Ascending aorta (tissue), 2 donors: ENCODE data around the gene MTA3. TPM values are rescaled to one million over a fixed set of nuclear protein-coding genes. Genes with fewer than 3 reads are reported as not detected.

ENCODE experiments used
- DNase-seq, 2 donors: peaks; one replicate each; pipeline ENCODE4 v3.0.0-alpha.2; 2019; ENCODE audit warnings: low spot score in 2 of 2
- H3K27ac ChIP-seq, 2 donors: fragments of 200-600 bp; sonication (generic); one replicate each; pipeline ENCODE4 v1.5.1; 2016 to 2017; ENCODE audit warnings: mild to moderate bottlenecking in 1 of 2
- H3K27me3 ChIP-seq: fragments of 200-600 bp; sonication (generic); one replicate; pipeline ENCODE4 v1.5.1; 2017
- H3K36me3 ChIP-seq, 2 donors: fragments of 200-600 bp; sonication (generic); one replicate each; pipeline ENCODE4 v1.5.1; 2016
- H3K4me1 ChIP-seq, 2 donors: fragments of 200-600 bp; sonication (generic); one replicate each; pipeline ENCODE4 v1.5.1; 2016 to 2017; ENCODE audit warnings: mild to moderate bottlenecking in 1 of 2
- H3K4me3 ChIP-seq, 2 donors: fragments of 200-600 bp; sonication (generic); one replicate each; pipeline ENCODE4 v1.5.1; 2016 to 2017; ENCODE audit warnings: mild to moderate bottlenecking in 1 of 2
- H3K9me3 ChIP-seq, 2 donors: fragments of 200-600 bp; sonication (generic); one replicate each; pipeline ENCODE4 v1.5.1; 2016
- intact Hi-C: fragments of 100-400 bp; cut with DNase I; formaldehyde crosslinking; loops from one replicate; pipeline ENCODE4 v1.15.1; 2023
- total RNA-seq: library from RNA; depleted of rRNA; stranded (reverse); fragments of >200 nt; gene quantifications from one replicate; pipeline ENCODE4 v1.1.0, GENCODE V29; 2016
- TF ChIP-seq, protein P1 (sequence below), 3 experiments: fragments of 200-600 bp in 2 of 3; fragments of 450-650 bp in 1 of 3; sonication (generic) in 2 of 3; IDR thresholded peaks; one replicate each; pipeline ENCODE4 v1.5.1; 2016 to 2019; ENCODE audit warnings: antibody characterized with exemption in 3 of 3, mild to moderate bottlenecking in 1 of 3, moderate library complexity in 1 of 3

MTA3 gene
- total RNA-seq, 1 donor from 2014 or later, result 59.2 TPM

DNA sequence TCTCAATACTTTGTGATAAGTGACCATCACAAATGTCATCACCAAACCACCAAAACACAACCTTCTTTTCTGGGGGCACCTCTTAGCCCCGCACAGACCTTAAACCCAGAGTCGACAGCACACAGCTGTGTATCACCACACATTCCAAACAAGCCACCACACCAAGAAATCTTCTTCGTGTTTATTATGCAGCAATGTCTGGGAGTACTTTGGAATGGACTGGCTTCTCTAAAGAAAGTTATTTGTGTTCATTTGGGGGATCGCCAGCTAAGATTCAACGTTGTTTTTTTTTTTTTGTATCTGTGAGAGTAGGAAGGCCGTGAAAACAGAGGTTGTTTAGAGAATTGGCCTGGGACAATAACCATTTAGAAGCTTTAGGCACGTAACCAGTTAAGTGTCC, 1.1 kb upstream of the MTA3 start:
- TF ChIP-seq, protein P1, sequence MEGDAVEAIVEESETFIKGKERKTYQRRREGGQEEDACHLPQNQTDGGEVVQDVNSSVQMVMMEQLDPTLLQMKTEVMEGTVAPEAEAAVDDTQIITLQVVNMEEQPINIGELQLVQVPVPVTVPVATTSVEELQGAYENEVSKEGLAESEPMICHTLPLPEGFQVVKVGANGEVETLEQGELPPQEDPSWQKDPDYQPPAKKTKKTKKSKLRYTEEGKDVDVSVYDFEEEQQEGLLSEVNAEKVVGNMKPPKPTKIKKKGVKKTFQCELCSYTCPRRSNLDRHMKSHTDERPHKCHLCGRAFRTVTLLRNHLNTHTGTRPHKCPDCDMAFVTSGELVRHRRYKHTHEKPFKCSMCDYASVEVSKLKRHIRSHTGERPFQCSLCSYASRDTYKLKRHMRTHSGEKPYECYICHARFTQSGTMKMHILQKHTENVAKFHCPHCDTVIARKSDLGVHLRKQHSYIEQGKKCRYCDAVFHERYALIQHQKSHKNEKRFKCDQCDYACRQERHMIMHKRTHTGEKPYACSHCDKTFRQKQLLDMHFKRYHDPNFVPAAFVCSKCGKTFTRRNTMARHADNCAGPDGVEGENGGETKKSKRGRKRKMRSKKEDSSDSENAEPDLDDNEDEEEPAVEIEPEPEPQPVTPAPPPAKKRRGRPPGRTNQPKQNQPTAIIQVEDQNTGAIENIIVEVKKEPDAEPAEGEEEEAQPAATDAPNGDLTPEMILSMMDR (IDR thresholded peaks at IDR 0.05), result no peak
- no peaks in the 10 kb centered on the region for H3K27me3 ChIP-seq
- intact Hi-C loops, result loop anchor here (10.0 kb wide), 1 partner anchor 227 kb away; the partner anchor contains the start of gene HAAO
- peaks cover 0 to 2% of the 10 kb centered on the region in 2 donors for H3K36me3 ChIP-seq
- H3K27ac ChIP-seq, result peak overlapping the region; percentile 81 to 94
- no peak overlapping the region for H3K4me3 ChIP-seq
- H3K9me3 ChIP-seq, result no peaks in the 10 kb centered on the region
- no peak for DNase-seq
- H3K4me1 ChIP-seq, result peaks cover 0 to 5% of the 10 kb centered on the region in 2 donors

GRCh38 chr2:42567806-42568400, 529 bp upstream of the MTA3 start:
- Histone ChIP-seq H3K27me3 (no peaks in the 10 kb centered on the region), H3K36me3 (peaks cover 0 to 2% of the 10 kb centered on the region in 2 donors), H3K9me3 (no peaks in the 10 kb centered on the region), H3K4me1 (peaks cover 0 to 5% of the 10 kb centered on the region in 2 donors), H3K4me3 (peak overlapping the region; percentile 79 to 99), H3K27ac (peak overlapping the region; percentile 81 to 94)
- TF ChIP-seq, protein P1 (IDR thresholded peaks at IDR 0.05), result no peak
- peak in 1 of 2 donors; percentile 66 for DNase-seq
- intact Hi-C loops, result loop anchor here (10.0 kb wide), 1 partner anchor 227 kb away; the partner anchor contains the start of gene HAAO

- H3K9me3 ChIP-seq, result no peaks in the 10 kb centered on the region
- no peak for DNase-seq
- peaks cover 0 to 5% of the 10 kb centered on the region in 2 donors for H3K4me1 ChIP-seq
- H3K4me3 ChIP-seq, result peak overlapping the region; percentile 79 to 99
- intact Hi-C loops, result loop anchor here (10.0 kb wide), 1 partner anchor 226 kb away; the partner anchor contains the start of gene HAAO
- H3K36me3 ChIP-seq, result peaks cover under 1 to 2% of the 10 kb centered on the region in 2 donors
- TF ChIP-seq, protein P1 (IDR thresholded peaks at IDR 0.05), result no peak
- H3K27me3 ChIP-seq, result no peaks in the 10 kb centered on the region
- H3K27ac ChIP-seq, result peak overlapping the region; percentile 81 to 94
Observed at GRCh38 chr2:42569116-42569711, 782 bp downstream of the MTA3 start.

DNA sequence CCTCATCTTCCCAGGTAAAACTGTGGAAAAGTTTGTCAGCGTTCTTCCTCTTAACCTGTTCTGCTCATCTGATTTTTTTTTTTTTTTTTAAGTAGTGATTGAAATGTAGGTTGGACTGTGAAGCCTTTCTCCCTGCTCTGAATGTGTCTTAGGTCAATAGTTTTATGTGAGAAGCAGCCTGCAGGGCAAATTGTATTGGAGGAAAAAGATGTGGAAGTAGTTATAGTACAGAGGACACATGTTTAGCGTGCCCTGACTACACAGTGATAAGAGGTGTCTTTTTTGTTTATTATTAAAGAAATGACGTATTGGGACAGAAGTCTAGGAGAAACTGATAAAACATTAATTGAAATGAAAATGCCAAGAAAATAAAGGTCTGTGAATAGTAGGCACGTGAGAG, 1.5 kb downstream of the MTA3 start:
- Histone ChIP-seq H3K27ac (no peak overlapping the region), H3K4me3 (peak overlapping the region; percentile 79 to 99), H3K36me3 (peaks cover 6 to 7% of the 10 kb centered on the region in 2 donors), H3K9me3 (no peaks in the 10 kb centered on the region), H3K4me1 (peaks cover 0 to 5% of the 10 kb centered on the region in 2 donors), H3K27me3 (no peaks in the 10 kb centered on the region)
- no peak for DNase-seq
- intact Hi-C loops, result loop anchor here (10.0 kb wide), 1 partner anchor 225 kb away; the partner anchor contains the start of gene HAAO
- TF ChIP-seq, protein P1 (IDR thresholded peaks at IDR 0.05), result no peak

DNA sequence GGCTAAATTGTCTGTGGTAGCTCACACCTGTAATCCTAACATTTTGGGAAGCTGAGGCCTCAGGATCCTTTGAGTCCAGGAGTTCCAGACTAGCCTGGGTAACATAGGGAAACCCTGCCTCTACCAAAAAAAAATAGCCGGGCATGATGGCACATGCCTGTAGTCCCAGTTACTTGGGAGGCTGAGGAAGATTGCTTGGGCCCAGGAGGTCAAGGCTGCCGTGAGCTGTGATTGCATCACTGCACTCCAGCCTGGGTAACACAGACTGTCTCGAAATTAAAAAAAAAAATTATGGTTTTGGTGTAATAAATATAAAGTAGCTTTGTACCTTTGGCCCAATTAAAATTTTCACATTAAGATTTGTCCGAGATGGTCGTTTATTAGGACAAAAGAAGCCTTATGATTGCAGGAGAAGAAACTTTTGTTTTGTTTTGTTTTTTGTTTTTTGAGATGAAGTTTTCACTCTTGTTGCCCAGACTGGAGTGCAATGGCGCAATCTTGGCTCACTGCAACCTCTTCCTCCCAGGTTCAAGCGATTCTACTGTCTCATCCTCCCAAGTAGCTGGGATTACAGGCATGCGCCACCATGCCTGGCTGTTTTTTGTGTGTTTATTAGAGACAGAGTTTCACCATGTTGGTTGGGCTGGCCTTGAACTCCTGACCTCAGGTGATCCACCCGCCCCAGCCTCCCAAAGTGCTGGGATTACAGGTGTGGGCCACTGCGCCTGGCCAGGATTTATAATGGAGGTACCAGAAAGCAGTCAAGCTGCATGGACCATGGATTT, 4.1 kb downstream of the MTA3 start:
- no peaks in the 10 kb centered on the region for H3K9me3 ChIP-seq
- no peak overlapping the region for H3K4me3 ChIP-seq
- intact Hi-C loops, result no loop called here
- DNase-seq, result no peak
- H3K27me3 ChIP-seq, result no peaks in the 10 kb centered on the region
- H3K4me1 ChIP-seq, result peaks cover 0 to 5% of the 10 kb centered on the region in 2 donors
- peaks cover 6 to 21% of the 10 kb centered on the region in 2 donors for H3K36me3 ChIP-seq
- no peak overlapping the region for H3K27ac ChIP-seq
- TF ChIP-seq, protein P1 (IDR thresholded peaks at IDR 0.05), result no peak
